ENCODE data around the gene DOLPP1.

The DOLPP1 gene

DNA sequence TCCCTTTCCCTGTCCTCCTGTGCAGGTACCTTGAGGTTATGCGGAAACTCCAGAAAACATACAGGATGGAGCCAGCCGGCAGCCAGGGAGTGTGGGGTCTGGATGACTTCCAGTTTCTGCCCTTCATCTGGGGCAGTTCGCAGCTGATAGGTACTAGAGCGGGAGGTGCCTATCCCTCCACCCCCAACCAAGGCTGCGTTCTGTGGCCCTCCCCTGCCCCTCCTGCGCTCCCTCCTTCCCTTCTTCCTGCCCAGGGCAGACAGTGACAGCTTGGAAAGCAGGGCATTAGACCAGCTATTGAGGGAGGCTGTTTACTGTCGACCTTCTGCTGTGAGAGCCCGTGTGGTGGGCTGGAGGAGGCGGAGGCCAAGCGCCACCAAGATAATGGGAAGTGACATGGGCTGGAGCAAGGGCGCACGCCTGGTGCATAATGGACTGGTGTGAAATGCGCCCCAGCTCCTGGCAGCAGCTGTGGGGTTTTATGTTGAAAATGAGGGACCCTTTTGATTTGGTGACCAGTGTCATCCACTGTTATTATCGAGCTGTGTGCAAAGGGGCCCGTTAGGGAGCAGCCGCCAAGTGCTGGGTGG is 55.6 kb downstream of the DOLPP1 start:
- DNase-seq: no peak

DNA sequence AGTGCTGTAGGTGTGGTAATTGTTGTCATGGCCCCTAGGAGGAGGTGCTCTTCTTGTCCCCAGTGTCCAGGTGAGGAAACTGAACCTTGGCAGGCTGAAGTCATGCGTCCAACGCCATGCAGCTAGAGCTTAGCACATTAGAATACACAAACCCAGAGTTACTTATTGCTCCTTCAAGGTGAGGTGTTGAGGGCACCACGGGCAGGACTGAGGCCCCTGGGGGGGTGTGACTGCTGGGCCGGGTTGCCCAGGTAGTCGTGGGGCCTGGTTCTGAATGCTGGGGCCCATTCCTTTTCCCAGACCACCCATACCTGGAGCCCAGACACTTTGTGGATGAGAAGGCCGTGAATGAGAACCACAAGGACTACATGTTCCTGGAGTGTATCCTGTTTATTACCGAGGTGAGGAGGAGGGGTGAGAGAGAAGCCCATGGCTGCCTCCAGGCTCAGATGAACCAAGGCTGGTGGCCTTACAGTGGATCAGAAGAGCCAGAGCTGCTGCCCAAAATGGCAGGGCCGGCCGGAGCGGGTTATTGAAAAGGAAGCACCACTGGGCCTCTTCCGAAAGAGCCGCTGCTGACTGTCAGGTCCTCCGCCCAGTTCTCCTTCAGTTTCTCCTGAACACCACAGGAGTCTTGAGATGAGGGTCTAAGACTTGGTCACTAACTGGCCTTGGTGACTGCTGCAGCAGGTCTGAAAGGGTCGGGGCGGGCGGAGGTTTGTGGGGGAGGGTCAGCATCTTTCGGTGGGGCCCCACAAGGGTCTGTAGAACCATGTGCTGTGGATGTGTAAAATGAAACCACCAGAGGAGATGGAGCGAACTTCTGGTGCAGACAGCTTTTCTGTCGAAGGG is 56.6 kb downstream of the DOLPP1 start:
- DNase-seq: no peak

DNA sequence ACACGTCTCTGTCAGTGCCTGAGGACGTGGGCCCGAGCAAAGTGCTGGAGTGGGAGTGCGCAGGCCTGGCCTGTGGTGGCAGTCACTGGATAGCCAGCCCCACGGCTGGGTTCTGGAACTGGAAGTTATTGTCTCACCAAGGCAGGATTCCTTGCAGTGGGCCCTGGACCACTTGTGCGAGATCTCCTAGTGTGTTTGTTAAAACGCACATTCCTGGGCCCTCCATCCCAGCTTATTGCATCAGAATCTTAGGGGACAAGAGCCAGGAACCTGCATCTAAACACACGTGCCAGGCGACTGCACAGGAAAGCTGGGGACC is 57.2 kb downstream of the DOLPP1 start:
- DNase-seq: no peak

DNA sequence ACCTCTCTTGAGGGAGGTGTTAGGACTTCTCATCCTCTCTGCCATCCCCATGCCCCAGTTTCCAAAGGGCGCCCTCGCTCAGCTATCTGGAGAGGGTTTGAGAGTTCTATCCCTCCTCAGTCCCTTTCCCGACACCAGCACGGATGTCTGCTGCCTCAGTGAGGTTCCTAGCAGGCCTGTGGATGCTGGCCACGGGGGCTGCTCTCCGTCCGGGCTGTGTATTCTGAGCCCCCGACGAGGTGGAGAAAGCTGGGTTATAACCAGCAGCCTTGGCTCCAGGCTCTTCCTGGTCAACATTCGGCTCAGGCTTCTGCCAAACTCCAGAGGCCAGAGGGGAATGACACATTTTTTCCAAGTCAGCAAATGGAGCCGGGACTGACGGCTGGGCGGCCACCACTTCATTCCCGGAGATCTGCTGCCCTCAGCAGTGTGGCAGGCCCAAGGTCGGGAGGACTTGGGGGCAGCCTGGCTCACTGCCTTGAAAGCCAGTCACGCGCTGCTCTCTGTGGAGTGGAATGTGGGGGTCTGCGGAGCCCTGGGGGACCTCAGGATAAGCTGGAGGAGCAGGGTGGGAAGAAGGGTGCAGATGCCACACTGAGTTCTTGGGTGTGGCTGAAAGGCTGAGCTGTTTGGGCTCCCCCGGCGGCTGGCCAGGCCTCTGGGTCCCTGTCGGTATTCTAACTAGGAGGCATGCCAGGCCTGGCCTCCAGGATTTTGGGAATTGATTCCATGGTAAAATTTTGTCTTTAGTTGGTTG is 57.7 kb downstream of the DOLPP1 start:
- DNase-seq: peak in 5 of 58 donors; percentile 35 to 68 (median 53)

DNA sequence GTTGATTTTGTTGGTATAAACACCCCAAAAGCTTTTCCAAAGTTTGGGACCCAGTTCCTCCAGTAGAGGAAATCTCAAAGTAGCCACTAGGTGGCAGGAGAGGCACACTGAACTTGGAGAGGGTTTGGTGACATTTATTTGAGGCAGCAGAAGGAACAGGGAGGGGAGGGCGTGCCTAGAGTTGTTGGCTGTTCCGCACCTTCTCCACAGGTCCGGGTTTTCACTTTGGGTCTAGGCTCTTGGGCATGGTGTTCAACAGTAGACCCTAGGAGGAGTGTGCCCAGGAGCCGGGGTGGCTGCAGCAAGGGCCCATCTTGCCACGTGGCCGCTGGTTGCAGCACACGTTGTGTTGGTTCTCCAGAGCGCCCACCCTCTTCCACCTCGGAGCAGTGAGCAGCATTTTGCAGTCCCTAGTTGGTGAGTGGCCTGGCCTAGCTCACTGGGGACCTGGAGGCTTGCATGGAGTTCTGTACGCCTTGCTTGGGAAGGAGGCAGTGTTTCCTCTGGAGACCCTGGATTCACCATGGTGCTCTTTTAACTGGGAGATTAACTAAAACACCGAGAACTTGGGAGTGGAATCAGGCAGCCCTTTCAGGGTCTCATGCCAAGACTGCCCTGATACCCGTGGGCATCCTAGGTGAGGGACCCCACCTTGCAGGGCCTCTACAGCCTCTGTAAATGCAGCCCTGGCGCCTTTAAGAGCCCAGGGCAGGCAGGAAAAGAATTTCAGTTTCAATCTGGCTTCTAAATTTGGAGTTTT is 58.5 kb downstream of the DOLPP1 start:
- DNase-seq: peak in 56 of 58 donors; percentile 22 to 88 (median 67)

DNA sequence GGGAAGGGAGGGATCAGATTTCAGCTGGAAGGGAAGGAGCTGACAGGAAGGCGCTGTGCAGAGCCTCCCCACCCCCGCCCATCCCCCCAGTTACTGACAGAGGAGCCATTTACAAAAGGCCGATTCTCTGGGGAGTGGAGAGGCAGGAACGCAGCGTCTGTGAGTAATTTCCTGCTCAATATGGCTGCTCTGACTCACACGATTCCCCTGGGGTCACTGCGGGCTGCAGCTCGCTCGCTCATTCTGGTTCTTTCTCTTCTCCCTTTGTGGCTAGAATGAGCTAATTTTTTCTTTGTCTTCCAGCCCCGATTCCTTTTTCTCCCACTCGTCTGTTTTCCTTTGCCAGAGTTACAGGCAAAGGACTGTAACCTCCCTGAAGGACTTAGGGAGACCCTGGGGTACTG is 59.1 kb downstream of the DOLPP1 start:
- peak; percentile 27 to 94 (median 86) for DNase-seq

All from anterior cingulate cortex (tissue), 58 donors.